Uterus (tissue), 4 donors: ENCODE results near the gene RPL32. TPM values are rescaled to one million over a fixed set of nuclear protein-coding genes. Genes with fewer than 3 reads are reported as not detected.
"Not testable (repeated sequence)": the region's sequence is repeated elsewhere in the genome, so short reads cannot be mapped to it uniquely, and the experiment has no call there.

Experiments used
- DNase-seq, 2 donors: peaks; one replicate each; pipeline ENCODE4 v3.0.0-alpha.2; 2019 to 2020
- H3K27ac ChIP-seq, 2 donors: fragments of 200-600 bp; sonication (generic); 1 replicate in 1 of 2; 2 replicates in 1 of 2; pipeline ENCODE4 v1.5.1; 2016 to 2018
- H3K27me3 ChIP-seq, 2 donors: fragments of 200-600 bp; sonication (generic); one replicate each; pipeline ENCODE4 v1.5.1; 2018 to 2019; ENCODE audit warnings: control low read depth in 1 of 2
- H3K36me3 ChIP-seq, 2 donors: fragments of 200-600 bp; sonication (generic); one replicate each; pipeline ENCODE4 v1.5.1; 2019; ENCODE audit warnings: control low read depth in 1 of 2
- H3K4me1 ChIP-seq, 2 donors: fragments of 200-600 bp; sonication (generic); one replicate each; pipeline ENCODE4 v1.5.1; 2018 to 2019; ENCODE audit warnings: control low read depth in 1 of 2
- H3K4me3 ChIP-seq, 2 donors: fragments of 200-600 bp; sonication (generic); 1 replicate in 1 of 2; 2 replicates in 1 of 2; pipeline ENCODE4 v1.5.1; 2018 to 2019; ENCODE audit warnings: mild to moderate bottlenecking in 1 of 2
- H3K9me3 ChIP-seq, 2 donors: fragments of 200-600 bp; sonication (generic); one replicate each; pipeline ENCODE4 v1.5.1; 2019; ENCODE audit warnings: control low read depth in 1 of 2
- CTCF ChIP-seq, 4 experiments: fragments of 200-600 bp in 2 of 4; fragments of 450-650 bp in 2 of 4; sonication (generic) in 2 of 4; IDR thresholded peaks; one replicate each; pipeline ENCODE4 v1.5.1; 2016 to 2019; ENCODE audit warnings: antibody characterized with exemption in 4 of 4, mild to moderate bottlenecking in 2 of 4, moderate library complexity in 1 of 4
- POLR2A ChIP-seq, 2 donors: fragments of 450-650 bp; IDR thresholded peaks; one replicate each; pipeline ENCODE4 v1.6.1; 2016; ENCODE audit warnings: antibody characterized with exemption in 2 of 2, mild to moderate bottlenecking in 1 of 2, moderate library complexity in 1 of 2
- intact Hi-C: fragments of 100-400 bp; cut with DNase I; formaldehyde crosslinking; loops from one replicate; pipeline ENCODE4 v1.15.1; 2023; ENCODE audit warnings: low total_unique reads
- total RNA-seq, 4 donors: library from RNA; depleted of rRNA in 3 of 4; stranded (reverse); fragments of >200 nt in 3 of 4; gene quantifications; one replicate each; pipeline versions ENCODE4 v1.1.0 to v1.2.4, GENCODE V29; 2014 to 2023
- donor health status: DM: yes; HTN: yes; CAD: no.

Gene RPL32
- total RNA-seq, 4 donors from 2014 or later = 538 to 9,435 (median 3,478) TPM

GRCh38 chr3:12856626-12857025, 15.3 kb upstream of the RPL32 start:
- H3K27me3 ChIP-seq = no peaks in the 10 kb centered on the region
- H3K27ac ChIP-seq = no peak overlapping the region
- intact Hi-C loops = no loop called here

GRCh38 chr3:12854565-12854964, 13.2 kb upstream of the RPL32 start:
- DNase-seq = no peak
- TF ChIP-seq POLR2A (IDR thresholded peaks at IDR 0.05) = no peak
- no peak for TF ChIP-seq CTCF (IDR thresholded peaks at IDR 0.05)
- Histone ChIP-seq H3K4me1 (no peaks in the 10 kb centered on the region), H3K36me3 (no peaks in the 10 kb centered on the region), H3K27ac (no peak overlapping the region), H3K27me3 (no peaks in the 10 kb centered on the region), H3K4me3 (no peak overlapping the region), H3K9me3 (no peaks in the 10 kb centered on the region)
- intact Hi-C loops = no loop called here

More at GRCh38 chr3:12856626-12857025, 15.3 kb upstream of the RPL32 start:
- no peak overlapping the region for H3K4me3 ChIP-seq
- no peak for DNase-seq
- no peaks in the 10 kb centered on the region for H3K36me3 ChIP-seq
- TF ChIP-seq CTCF (IDR thresholded peaks at IDR 0.05) (no peak), POLR2A (IDR thresholded peaks at IDR 0.05) (no peak)
- no peaks in the 10 kb centered on the region for H3K4me1 ChIP-seq
- H3K9me3 ChIP-seq = no peaks in the 10 kb centered on the region

- H3K4me1 ChIP-seq, H3K4me3 ChIP-seq, H3K27ac ChIP-seq, H3K9me3 ChIP-seq, intact Hi-C loops, H3K36me3 ChIP-seq, DNase-seq, H3K27me3 ChIP-seq: not testable (repeated sequence)
Observed at GRCh38 chr3:12853847-12854246, 12.5 kb upstream of the RPL32 start.

GRCh38 chr3:12852201-12852600, 10.8 kb upstream of the RPL32 start:
- Histone ChIP-seq H3K27me3 (no peaks in the 10 kb centered on the region), H3K9me3 (no peaks in the 10 kb centered on the region), H3K4me3 (no peak overlapping the region), H3K4me1 (no peaks in the 10 kb centered on the region), H3K36me3 (no peaks in the 10 kb centered on the region), H3K27ac (no peak overlapping the region)
- no peak for DNase-seq
- TF ChIP-seq POLR2A (IDR thresholded peaks at IDR 0.05) = no peak
- no peak for TF ChIP-seq CTCF (IDR thresholded peaks at IDR 0.05)
- intact Hi-C loops = no loop called here

- TF ChIP-seq CTCF (IDR thresholded peaks at IDR 0.05) (no peak), POLR2A (IDR thresholded peaks at IDR 0.05) (no peak)
- DNase-seq = no peak
- intact Hi-C loops = no loop called here
Observed at GRCh38 chr3:12845811-12846210, 4.4 kb upstream of the RPL32 start.

GRCh38 chr3:12842469-12842868, 1.1 kb upstream of the RPL32 start:
- DNase-seq = no peak
- H3K9me3 ChIP-seq = no peaks in the 10 kb centered on the region
- no peaks in the 10 kb centered on the region for H3K36me3 ChIP-seq
- H3K4me1 ChIP-seq = peaks cover 0 to 10% of the 10 kb centered on the region in 2 donors
- H3K27me3 ChIP-seq = no peaks in the 10 kb centered on the region
- no peak overlapping the region for H3K4me3 ChIP-seq
- intact Hi-C loops = no loop called here
- TF ChIP-seq CTCF (IDR thresholded peaks at IDR 0.05) (no peak), POLR2A (IDR thresholded peaks at IDR 0.05) (no peak)
- H3K27ac ChIP-seq = no peak overlapping the region

More at GRCh38 chr3:12845811-12846210, 4.4 kb upstream of the RPL32 start:
- Histone ChIP-seq H3K4me1 (no peaks in the 10 kb centered on the region), H3K9me3 (no peaks in the 10 kb centered on the region), H3K4me3 (no peak overlapping the region), H3K27me3 (no peaks in the 10 kb centered on the region), H3K27ac (no peak overlapping the region), H3K36me3 (no peaks in the 10 kb centered on the region)
